HPDE6-E6E7 (cell line): ENCODE results near the gene EPS8L3.
"Not testable (repeated sequence)": the region's sequence is repeated elsewhere in the genome, so short reads cannot be mapped to it uniquely, and the experiment has no call there.

Experiments
- DNase-seq: peaks from one replicate; pipeline ENCODE4 v3.0.0; 2011; ENCODE audit warnings: missing footprints; ENCODE audit errors: extremely low spot score

Gene EPS8L3

DNA sequence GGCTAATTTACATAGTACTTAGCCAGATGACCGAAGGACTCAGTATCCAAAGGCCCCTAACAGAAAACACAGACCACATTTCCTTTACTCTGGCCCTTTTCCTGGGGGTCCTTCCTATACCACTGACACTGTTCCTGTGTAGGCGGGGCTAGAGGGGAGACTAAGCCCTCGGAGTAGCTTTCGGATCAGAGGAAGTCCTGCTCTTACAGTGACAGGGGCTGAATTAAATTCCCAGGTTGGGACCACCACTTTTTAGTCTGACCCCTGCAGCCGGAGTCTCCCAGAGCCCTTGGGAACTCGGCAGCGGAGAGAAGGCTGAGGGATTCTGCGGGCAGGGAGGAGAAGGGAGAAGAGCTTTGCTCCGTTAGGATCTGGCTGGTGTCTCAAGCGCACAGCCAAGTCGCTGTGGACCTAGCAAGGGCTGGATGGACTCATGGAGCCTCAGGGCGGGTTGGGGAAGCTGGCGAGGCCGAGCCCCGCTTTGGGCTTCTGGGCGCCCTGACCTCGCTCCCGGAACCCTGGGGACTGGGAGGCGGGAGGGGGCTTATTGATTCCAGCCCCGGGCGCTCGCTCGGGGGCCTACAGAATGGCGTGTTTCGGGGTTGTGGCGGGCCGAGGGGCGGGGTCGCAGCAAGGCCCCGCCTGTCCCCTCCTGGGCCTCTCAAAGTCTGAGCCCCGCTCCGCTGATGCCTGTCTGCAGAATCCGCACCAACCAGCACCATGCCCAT, 52.0 kb downstream of the EPS8L3 start, which contains the start of gene GSTM5:
Gene GSTM5, plus strand, starts transcription at position 659 of the 728 bp plus-strand sequence. Its CDS starts 62 bp downstream, at position 721.
- DNase-seq: not testable (repeated sequence)

DNA sequence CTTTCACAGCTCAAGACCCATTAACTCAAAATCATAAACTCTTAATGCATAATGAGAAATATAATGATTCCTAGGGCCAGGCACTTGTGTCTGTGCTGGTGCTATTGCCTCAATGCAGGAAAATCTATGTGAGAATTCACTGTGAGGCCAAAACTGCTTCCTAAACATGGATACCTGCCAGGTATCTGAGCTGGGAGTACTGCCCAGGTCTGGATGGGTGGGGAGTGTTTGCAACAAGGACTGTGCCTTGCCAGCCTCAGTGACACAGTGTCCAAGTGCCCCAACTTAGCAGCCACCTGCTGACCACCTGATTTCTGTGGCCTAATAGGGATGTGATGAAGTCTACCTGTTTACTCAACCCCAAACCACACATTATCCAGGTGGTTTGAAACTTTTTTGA, 53.9 kb downstream of the EPS8L3 start:
- not testable (repeated sequence) for DNase-seq

DNA sequence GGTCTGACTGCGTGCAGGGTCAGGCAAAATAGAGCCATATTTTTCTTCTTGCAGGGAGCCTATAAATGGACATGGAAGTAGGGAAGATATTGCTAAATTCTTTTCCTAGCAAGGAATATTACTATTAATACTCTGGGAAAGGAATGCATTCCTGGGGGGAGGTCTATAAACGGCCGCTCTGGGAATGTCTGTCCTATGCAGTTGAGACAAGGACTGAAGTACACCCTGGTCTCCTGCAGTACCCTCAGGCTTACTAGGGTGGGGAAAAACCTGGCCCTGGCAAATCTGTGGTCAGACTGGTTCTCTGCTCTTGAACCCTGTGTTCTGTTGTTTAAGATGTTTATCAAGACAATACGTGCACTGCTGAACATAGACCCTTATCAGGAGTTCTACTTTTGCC, 54.8 kb downstream of the EPS8L3 start:
- DNase-seq: not testable (repeated sequence)

DNA sequence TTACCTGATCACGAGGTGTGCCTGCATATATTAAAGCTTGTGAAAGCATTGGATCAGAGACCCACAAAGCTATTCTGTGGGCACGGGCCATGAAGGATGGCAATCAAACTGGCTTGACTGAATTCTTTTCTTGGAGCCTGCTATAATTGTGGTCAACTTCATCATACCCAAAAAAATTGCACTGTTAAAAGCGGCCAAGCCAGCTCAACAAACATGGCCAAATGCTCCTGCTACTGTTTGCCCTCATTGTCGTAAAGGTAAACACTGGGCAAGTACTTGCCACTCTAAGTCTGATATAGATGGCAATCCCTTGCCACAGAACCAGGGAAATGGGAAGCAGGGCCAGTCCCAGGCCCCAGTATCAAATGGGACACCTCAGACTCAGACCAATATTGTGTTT, 58.3 kb downstream of the EPS8L3 start:
- no peak for DNase-seq

DNA sequence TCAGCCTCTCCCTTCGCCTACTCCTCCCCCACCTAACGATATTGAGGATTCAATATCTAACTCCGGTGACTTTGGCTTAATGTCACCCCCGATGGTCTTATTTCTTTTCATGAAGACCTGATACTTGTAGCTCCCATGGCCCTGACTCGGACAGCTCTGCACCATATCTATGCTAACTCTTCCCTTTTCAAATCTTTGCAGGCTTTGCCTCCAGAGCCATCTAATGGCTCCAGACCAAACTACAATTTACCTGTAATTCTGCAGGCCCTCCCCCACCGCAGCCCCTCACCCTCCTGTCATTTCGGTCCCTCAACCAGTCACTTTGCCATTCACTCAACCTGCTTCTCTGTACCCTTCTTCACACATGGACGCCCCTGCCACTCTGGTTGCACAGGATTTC, 59.5 kb downstream of the EPS8L3 start:
- no peak for DNase-seq

DNA sequence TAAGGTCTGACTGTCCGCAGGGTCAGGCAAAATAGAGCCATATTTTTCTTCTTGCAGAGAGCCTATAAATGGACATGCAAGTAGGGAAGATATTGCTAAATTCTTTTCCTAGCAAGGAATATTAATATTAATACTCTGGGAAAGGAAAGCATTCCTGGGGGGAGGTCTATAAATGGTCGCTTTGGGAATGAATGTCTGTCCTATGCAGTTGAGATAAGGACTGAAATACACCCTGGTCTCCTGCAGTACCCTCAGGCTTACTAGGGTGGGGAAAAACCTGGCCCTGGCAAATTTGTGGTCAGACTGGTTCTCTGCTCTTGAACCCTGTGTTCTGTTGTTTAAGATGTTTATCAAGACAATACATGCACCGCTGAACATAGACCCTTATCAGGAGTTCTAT, 60.8 kb downstream of the EPS8L3 start:
- not testable (repeated sequence) for DNase-seq
